ENCODE data around the gene NRIP3. TPM values are rescaled to one million over a fixed set of nuclear protein-coding genes. Genes with fewer than 3 reads are reported as not detected.
A peak's percentile ranks its signal among the peaks of the same experiment; 100 is the strongest.

Gene NRIP3
- total RNA-seq, 2 experiments from 2014 or later: 1.1 to 2.2 TPM

GRCh38 chr11:9005087-9005486, 1.3 kb upstream of the NRIP3 start:
- intact Hi-C loops (cut with micrococcal nuclease): no loop called here
- DNase-seq (no peak), ATAC-seq (no peak)
- peak overlapping the region; percentile 28 for H3K4me3 Mint-ChIP-seq
- H3K36me3 Mint-ChIP-seq (ENCODE audit: low read depth): no peaks in the 10 kb centered on the region
- H3K9me3 Mint-ChIP-seq: peaks cover 2% of the 10 kb centered on the region
- ChIA-PET CTCF (interaction anchor here (1.3 to 3.5 kb wide), 2 partner anchors 11 to 90 kb away, joined by 4 to 31 read pairs; no protein-coding TSS in a partner anchor), POLR2A (interaction anchor here (1.6 kb wide), 1 partner anchor 17 kb away, joined by 4 read pairs; no protein-coding TSS in a partner anchor)
- H3K27me3 Mint-ChIP-seq: peaks cover 25% of the 10 kb centered on the region
- H3K27ac Mint-ChIP-seq: no peak overlapping the region
- no peak for TF ChIP-seq CTCF (IDR thresholded peaks at IDR 0.05)
- H3K4me1 Mint-ChIP-seq (ENCODE audit: low read depth): peaks cover 26% of the 10 kb centered on the region

- peaks cover 29% of the 10 kb centered on the region for H3K27me3 Mint-ChIP-seq
- intact Hi-C loops (cut with micrococcal nuclease): no loop called here
- no peaks in the 10 kb centered on the region for H3K36me3 Mint-ChIP-seq (ENCODE audit: low read depth)
- POLR2A ChIA-PET: no interaction called here
- CTCF ChIA-PET: interaction anchor here (1.0 to 3.5 kb wide), 2 partner anchors 11 kb away, joined by 3 to 31 read pairs; no protein-coding TSS in a partner anchor
- DNase-seq (peak; percentile 9), ATAC-seq (no peak)
- no peak overlapping the region for H3K27ac Mint-ChIP-seq
- H3K4me1 Mint-ChIP-seq (ENCODE audit: low read depth): peaks cover 26% of the 10 kb centered on the region
- no peak for TF ChIP-seq CTCF (IDR thresholded peaks at IDR 0.05)
- peak overlapping the region; percentile 28 for H3K4me3 Mint-ChIP-seq
- H3K9me3 Mint-ChIP-seq: no peaks in the 10 kb centered on the region
Measured at GRCh38 chr11:9004183-9004926, 554 bp upstream of the NRIP3 start.

- DNase-seq (peak; percentile 52), ATAC-seq (no peak)
- CTCF ChIA-PET: interaction anchor here (0.9 to 1.2 kb wide), 4 partner anchors 13 to 46 kb away, joined by 3 to 7 read pairs (median 3); no protein-coding TSS in a partner anchor
- Mint-ChIP-seq H3K9me3 (no peaks in the 10 kb centered on the region), H3K27me3 (peaks cover 37% of the 10 kb centered on the region), H3K36me3 (ENCODE audit: low read depth) (no peaks in the 10 kb centered on the region), H3K4me3 (peak overlapping the region; percentile 69), H3K27ac (peak overlapping the region; percentile 58), H3K4me1 (ENCODE audit: low read depth) (peaks cover 26% of the 10 kb centered on the region)
- POLR2A ChIA-PET: interaction anchor here (0.8 kb wide), 1 partner anchor 157 kb away, joined by 3 read pairs; no protein-coding TSS in a partner anchor
- intact Hi-C loops (cut with micrococcal nuclease): no loop called here
- TF ChIP-seq CTCF (IDR thresholded peaks at IDR 0.05): no peak
Measured at GRCh38 chr11:9002920-9003572, 755 bp downstream of the NRIP3 start.

GRCh38 chr11:9001736-9002135, 2.1 kb downstream of the NRIP3 start:
- no peak for TF ChIP-seq CTCF (IDR thresholded peaks at IDR 0.05)
- intact Hi-C loops (cut with micrococcal nuclease): no loop called here
- Mint-ChIP-seq H3K27me3 (peaks cover 41% of the 10 kb centered on the region), H3K4me3 (no peak overlapping the region), H3K36me3 (ENCODE audit: low read depth) (no peaks in the 10 kb centered on the region), H3K4me1 (ENCODE audit: low read depth) (peaks cover 26% of the 10 kb centered on the region), H3K27ac (no peak overlapping the region), H3K9me3 (no peaks in the 10 kb centered on the region)
- peak; percentile 93 for ATAC-seq
- DNase-seq: peak; percentile 77
- CTCF ChIA-PET: no interaction called here
- POLR2A ChIA-PET: no interaction called here

GRCh38 chr11:8998017-8998416, 5.8 kb downstream of the NRIP3 start:
- POLR2A ChIA-PET: interaction anchor here (1.5 kb wide), 1 partner anchor 33 kb away, joined by 3 read pairs; the partner anchor contains the start of gene TMEM9B
- no peak for DNase-seq
- Mint-ChIP-seq H3K27me3 (peaks cover 31% of the 10 kb centered on the region), H3K27ac (no peak overlapping the region), H3K36me3 (ENCODE audit: low read depth) (no peaks in the 10 kb centered on the region), H3K4me1 (ENCODE audit: low read depth) (peaks cover 17% of the 10 kb centered on the region), H3K4me3 (no peak overlapping the region), H3K9me3 (no peaks in the 10 kb centered on the region)
- CTCF ChIA-PET: interaction anchor here (1.0 to 1.6 kb wide), 3 partner anchors 12 to 140 kb away, joined by 3 to 5 read pairs (median 4); no protein-coding TSS in a partner anchor
- TF ChIP-seq CTCF (IDR thresholded peaks at IDR 0.05): no peak
- no peak for ATAC-seq
- intact Hi-C loops (cut with micrococcal nuclease): no loop called here
